Activated naive CD8-positive, alpha-beta T cell treated with anti-CD3 and anti-CD28 coated beads, Interleukin-2, amount 10 ng/mL, durations not matched to agents 7 days and 5 days (primary cell): ENCODE measurements around the gene GABPB2. TPM values are rescaled to one million over a fixed set of nuclear protein-coding genes. Genes with fewer than 3 reads are reported as not detected.

Experiments used
- ATAC-seq: fragments of 150-1000 bp; cut with Tn5 transposase; one replicate; pipeline ENCODE4 v1.10.0; 2021; ENCODE audit warnings: low read depth, moderate library complexity
- POLR2A ChIA-PET: fragments of 350-600 bp; sonication (Branson Sonifier 250); formaldehyde crosslinking; loops from one replicate; lab custom pipeline; 2021; ENCODE audit warnings: antibody characterized with exemption; lab: Charles Lee
- DNase-seq: peaks from one replicate; pipeline ENCODE4 v3.0.0; 2021
- H3K27ac Mint-ChIP-seq: one replicate; pipeline ENCODE4 v1.8.0; 2022; ENCODE audit warnings: mild to moderate bottlenecking, mixed read lengths
- H3K27me3 Mint-ChIP-seq: one replicate; pipeline ENCODE4 v1.8.0; 2022; ENCODE audit warnings: mild to moderate bottlenecking, moderate library complexity, mixed read lengths
- H3K36me3 Mint-ChIP-seq: one replicate; pipeline ENCODE4 v1.8.0; 2021; ENCODE audit warnings: mild to moderate bottlenecking, mixed read lengths
- H3K4me1 Mint-ChIP-seq: one replicate; pipeline ENCODE4 v1.8.0; 2021; ENCODE audit warnings: mixed read lengths
- H3K4me3 Mint-ChIP-seq: one replicate; pipeline ENCODE4 v1.8.0; 2022; ENCODE audit warnings: mild to moderate bottlenecking, moderate library complexity, mixed read lengths
- H3K9me3 Mint-ChIP-seq: one replicate; pipeline ENCODE4 v1.8.0; 2021; ENCODE audit warnings: mixed read lengths
- total RNA-seq, 2 experiments: library from RNA; stranded (reverse); gene quantifications; one replicate each; pipeline ENCODE4 v1.2.3, GENCODE V29; 2021

GABPB2 gene
- total RNA-seq, 2 experiments from 2014 or later = 32.9 to 34.0 TPM

DNA sequence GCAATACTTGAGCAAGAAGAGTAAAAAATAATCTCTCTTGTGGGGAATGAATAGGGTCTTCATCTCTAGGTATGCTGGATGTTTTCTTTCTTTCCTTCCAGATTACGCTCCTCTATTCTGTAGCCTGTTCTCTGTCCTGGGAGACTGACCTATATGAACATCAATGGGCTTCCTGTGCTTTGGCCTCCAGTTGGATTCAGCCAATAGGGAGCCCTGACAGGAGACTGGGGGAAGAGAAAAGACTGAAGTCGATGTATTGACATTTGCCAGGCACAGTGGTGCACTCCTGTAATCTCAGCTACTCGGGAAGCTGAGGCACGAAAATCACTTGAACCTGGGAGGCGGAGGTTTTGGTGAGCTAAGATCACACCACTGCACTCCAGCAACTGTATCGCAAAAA lies 58.2 kb downstream of the GABPB2 start:
- peaks cover 4% of the 10 kb centered on the region for H3K36me3 Mint-ChIP-seq
- peaks cover 5% of the 10 kb centered on the region for H3K4me1 Mint-ChIP-seq
- POLR2A ChIA-PET = no interaction called here
- no peaks in the 10 kb centered on the region for H3K9me3 Mint-ChIP-seq
- H3K27me3 Mint-ChIP-seq = no peaks in the 10 kb centered on the region
- DNase-seq (no peak), ATAC-seq (no peak)
- no peak overlapping the region for H3K27ac Mint-ChIP-seq
- no peak overlapping the region for H3K4me3 Mint-ChIP-seq

DNA sequence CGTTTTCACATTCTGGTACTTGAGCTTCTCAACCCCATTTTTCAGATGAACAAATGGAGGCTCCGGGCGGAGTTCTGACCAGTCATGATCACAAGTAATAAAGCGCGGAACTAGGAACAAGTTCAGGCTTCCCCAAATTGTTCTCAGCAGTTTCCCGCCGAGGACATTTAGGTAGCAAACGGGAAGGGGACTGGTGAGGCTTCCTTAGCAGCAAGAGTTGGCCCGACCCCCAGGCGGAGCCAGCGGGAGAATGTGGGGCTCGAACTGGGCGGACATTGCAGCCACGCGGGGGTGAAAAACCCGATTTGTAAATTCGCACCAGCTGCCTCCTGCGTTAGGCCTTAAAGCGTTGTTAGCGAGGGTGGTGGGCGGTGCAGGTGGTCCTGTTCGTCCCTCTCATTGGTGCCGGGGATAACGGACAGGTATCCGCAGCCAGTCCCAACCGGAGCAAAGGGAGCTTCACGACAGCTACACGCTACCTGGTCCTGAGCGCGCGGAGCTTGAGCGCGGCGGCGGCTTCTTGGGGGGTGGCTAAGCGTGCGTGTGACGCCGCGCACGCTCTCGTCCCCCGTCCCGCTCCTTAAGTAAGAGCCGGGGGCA lies 60.5 kb downstream of the GABPB2 start:
- peaks cover 5% of the 10 kb centered on the region for H3K4me1 Mint-ChIP-seq
- POLR2A ChIA-PET = interaction anchor here (0.7 to 1.6 kb wide), 8 partner anchors 15 to 124 kb away, joined by 3 to 11 read pairs (median 4); partner anchors contain the start of genes LYSMD1, PSMD4, SCNM1 and SEMA6C
- ATAC-seq (peak; percentile 100), DNase-seq (peak; percentile 74)
- H3K4me3 Mint-ChIP-seq = peak overlapping the region; percentile 72
- H3K36me3 Mint-ChIP-seq = peaks cover 2% of the 10 kb centered on the region
- peak overlapping the region; percentile 60 for H3K27ac Mint-ChIP-seq
- H3K27me3 Mint-ChIP-seq = no peaks in the 10 kb centered on the region
- H3K9me3 Mint-ChIP-seq = no peaks in the 10 kb centered on the region

DNA sequence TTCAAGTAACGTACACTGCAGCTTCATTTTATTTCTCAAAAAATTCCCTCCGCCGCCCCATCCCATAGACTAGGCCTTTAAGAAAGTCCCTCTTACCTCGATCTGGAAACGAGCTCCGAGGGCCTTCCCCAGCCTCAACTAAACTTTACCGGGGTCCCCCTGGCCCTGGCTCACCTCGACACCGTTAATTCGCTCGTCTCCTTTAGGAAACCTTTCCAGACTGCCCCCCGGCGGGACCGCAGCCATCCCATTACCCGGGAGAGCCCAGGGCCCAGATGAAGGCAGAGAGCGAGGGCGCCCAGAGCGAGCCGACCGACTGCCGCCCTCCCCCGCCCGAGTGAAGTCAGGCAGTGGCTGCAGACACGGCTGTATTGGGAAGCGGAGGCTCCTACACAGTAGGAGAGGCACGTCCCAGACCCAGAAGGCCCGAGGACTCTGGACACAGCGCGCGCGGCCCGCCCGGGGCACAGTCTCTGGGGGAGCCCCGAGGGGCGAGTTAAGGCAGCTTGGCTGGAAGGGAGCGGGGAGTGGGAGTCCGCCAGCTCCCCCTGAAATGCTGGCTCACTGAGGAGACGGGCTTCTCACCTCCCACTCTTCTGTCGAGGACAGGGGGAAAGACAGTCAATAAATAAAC lies 61.3 kb downstream of the GABPB2 start:
- Mint-ChIP-seq H3K9me3 (no peaks in the 10 kb centered on the region), H3K27ac (peak overlapping the region; percentile 60), H3K27me3 (no peaks in the 10 kb centered on the region), H3K4me1 (peaks cover 8% of the 10 kb centered on the region), H3K4me3 (peak overlapping the region; percentile 72), H3K36me3 (peaks cover 2% of the 10 kb centered on the region)
- no peak for ATAC-seq
- no peak for DNase-seq
- POLR2A ChIA-PET = interaction anchor here (0.6 to 1.6 kb wide), 9 partner anchors 14 to 123 kb away, joined by 3 to 11 read pairs (median 4); partner anchors contain the start of genes LYSMD1, PSMD4, SCNM1 and SEMA6C

DNA sequence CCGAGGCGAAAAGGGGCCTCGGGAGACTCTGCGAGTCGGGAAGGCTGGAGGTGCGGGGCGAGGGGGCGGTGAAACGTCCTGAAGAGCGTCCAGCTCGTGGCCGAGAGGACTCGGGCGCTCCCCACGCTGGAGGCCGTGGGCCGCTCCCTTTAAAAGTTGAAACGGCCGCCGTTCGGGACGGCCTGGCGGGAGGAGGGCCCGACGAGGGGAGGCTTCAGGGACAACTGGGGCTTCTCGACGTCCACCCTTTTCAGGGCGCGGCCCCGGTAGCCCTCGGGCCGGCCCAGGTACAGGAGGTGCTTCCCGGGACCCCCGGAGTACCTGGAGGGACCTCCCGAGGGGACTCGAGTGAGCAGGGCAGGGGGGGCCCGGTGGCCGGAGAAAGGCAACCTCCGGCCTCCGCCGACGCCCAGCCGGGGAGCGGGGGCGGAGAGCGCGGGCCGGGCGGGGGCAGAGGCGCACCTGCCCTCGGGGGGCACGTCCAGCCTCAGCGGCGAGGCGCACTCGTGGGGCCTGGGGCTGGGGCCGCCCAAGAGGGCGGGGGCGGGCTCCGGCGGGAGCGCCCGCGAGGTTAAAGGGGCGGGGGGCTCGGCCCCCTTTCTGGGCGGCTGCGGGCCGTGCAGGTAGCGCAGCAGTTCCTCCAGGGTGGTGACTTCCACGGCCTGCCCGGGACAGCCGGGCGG lies 61.9 kb downstream of the GABPB2 start:
- Mint-ChIP-seq H3K27ac (no peak overlapping the region), H3K4me1 (peaks cover 8% of the 10 kb centered on the region), H3K36me3 (no peaks in the 10 kb centered on the region), H3K27me3 (no peaks in the 10 kb centered on the region), H3K9me3 (no peaks in the 10 kb centered on the region), H3K4me3 (peak overlapping the region; percentile 72)
- POLR2A ChIA-PET = no interaction called here
- ATAC-seq (no peak), DNase-seq (no peak)

DNA sequence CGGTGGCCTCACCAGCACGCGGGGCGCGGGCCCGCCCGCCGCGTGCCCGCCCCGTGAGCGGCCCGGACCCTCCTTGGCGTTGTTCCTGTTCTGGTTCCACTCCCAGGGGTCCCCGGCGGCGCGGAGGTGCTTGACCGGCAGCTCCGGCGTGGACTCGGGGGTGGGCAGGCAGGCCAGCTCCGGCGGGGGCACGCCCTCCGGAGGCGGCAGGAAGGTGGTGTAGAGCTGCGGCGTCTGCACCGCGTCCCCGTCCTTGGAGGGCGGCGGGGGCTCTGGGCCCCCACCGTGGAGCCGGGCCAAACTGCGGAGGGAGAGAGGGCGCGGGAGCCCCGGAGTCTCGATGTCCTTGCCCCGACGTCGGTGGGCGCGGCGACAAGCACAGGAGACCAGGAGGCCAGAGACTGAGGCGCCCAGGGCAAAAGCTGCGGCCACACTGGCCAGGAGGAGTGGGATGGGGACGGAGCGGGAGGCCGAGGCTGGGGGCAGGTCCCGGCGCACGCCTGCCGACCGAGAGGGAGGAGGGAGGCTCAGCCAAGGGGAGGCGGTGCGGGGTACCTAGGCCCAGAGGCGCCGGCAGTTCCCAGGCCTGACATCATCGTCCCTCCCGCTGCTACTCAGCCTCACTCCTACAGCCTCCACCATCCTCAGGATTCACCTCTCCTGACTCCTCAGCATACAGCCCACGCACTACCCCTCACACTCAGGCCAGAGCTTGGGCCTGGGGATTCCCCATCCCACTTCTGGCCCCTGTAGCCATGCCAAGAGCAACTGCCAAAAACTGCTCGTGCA lies 62.7 kb downstream of the GABPB2 start:
- ATAC-seq (no peak), DNase-seq (no peak)
- Mint-ChIP-seq H3K9me3 (no peaks in the 10 kb centered on the region), H3K27ac (no peak overlapping the region), H3K36me3 (no peaks in the 10 kb centered on the region), H3K4me1 (peaks cover 8% of the 10 kb centered on the region), H3K27me3 (no peaks in the 10 kb centered on the region), H3K4me3 (no peak overlapping the region)
- POLR2A ChIA-PET = no interaction called here

DNA sequence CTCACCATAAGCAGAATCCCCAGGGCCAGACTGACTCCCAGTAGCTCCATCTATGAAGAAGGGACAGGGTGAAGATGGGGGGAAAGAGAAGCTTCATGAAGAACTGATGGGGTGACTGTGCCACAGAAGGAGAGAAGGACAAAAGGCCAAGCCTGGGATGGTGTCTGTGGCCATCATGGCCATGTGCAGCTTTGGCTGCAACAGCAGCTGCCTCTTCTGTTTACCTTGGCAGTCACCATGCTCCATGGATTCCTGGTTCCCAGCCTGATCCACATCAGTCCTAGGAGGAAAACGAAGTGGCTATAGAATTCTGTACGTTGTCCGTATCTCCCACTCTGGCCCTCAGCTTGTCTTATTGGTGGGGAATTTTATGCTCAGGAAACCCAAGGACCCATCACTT lies 63.8 kb downstream of the GABPB2 start:
- DNase-seq = no peak
- no peak overlapping the region for H3K4me3 Mint-ChIP-seq
- H3K4me1 Mint-ChIP-seq = peaks cover 8% of the 10 kb centered on the region
- POLR2A ChIA-PET = no interaction called here
- no peak for ATAC-seq
- H3K27me3 Mint-ChIP-seq = no peaks in the 10 kb centered on the region
- H3K9me3 Mint-ChIP-seq = no peaks in the 10 kb centered on the region
- no peaks in the 10 kb centered on the region for H3K36me3 Mint-ChIP-seq
- H3K27ac Mint-ChIP-seq = no peak overlapping the region

DNA sequence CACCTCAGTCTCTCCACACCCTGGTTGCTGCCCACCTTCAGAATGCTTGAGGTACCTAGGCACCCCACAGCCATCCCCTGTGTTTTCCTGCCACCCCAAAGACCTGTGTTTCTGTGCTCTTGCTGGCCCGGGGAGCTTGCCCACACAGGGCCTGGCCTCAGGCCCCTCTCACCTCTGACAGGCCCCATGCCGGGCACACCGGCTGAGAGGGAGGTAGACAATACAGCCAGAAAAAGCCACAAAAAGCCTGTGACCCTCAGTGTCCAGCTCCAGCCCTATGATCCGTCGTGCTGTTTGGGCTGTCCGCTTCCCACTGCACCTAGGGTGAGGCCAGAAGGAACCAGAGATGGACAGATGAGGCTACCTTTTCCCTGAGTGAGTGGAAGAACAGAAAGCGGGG lies 64.4 kb downstream of the GABPB2 start:
- peaks cover 8% of the 10 kb centered on the region for H3K4me1 Mint-ChIP-seq
- POLR2A ChIA-PET = interaction anchor here (1.0 kb wide), 1 partner anchor 76 kb away, joined by 3 read pairs; the partner anchor contains the start of gene CDC42SE1
- no peaks in the 10 kb centered on the region for H3K9me3 Mint-ChIP-seq
- no peak overlapping the region for H3K4me3 Mint-ChIP-seq
- H3K36me3 Mint-ChIP-seq = no peaks in the 10 kb centered on the region
- ATAC-seq (no peak), DNase-seq (no peak)
- no peaks in the 10 kb centered on the region for H3K27me3 Mint-ChIP-seq
- H3K27ac Mint-ChIP-seq = no peak overlapping the region

DNA sequence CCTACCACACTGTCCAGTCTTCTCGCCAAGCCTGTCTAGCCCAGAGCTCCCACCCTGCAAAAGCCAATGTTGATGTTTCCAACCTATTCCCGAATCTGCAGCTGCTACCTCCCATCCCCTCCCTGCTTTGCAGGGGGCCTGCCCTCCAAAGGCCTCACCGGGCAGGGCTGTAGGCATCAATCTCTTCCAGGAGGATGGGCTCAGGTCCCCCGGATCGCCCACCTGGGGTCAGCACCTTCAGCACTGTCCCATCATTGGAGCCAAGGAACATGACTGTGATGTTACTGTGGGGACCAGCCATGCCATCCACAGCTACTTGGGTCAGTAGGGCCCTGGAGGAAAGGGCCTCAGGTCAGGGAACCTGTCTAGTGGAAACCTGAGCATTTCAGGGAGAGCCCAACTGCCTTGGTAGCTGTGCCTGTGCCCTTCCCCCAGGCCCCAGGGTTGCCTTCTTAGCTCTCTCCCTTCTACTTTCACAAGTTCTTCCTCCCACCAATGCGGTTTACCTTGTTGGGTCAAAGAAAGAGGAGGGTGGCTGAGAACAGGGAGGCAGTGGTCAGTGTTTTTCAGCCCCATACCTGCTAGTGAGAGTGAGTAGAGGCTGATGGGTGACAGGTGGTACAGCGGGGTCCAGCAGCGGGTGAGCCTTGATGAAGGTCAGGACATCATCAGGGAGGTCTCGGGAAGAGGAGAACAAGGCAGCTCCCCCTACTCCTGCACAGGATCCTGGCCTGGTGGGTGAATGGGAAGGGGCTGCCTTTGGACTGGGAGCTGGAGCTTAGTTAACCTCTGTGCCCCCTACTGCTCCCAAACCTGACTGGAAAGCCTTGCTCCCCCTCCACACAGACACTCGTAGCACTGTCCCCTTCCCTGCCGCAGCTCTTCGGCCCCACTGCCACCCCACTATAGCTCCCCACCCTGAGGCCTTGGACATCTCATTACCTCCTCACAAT lies 65.1 kb downstream of the GABPB2 start:
- POLR2A ChIA-PET = interaction anchor here (1.0 kb wide), 1 partner anchor 76 kb away, joined by 3 read pairs; the partner anchor contains the start of gene CDC42SE1
- peak overlapping the region; percentile 35 for H3K27ac Mint-ChIP-seq
- no peak for ATAC-seq
- H3K4me1 Mint-ChIP-seq = peaks cover 8% of the 10 kb centered on the region
- no peak for DNase-seq
- H3K9me3 Mint-ChIP-seq = no peaks in the 10 kb centered on the region
- no peak overlapping the region for H3K4me3 Mint-ChIP-seq
- no peaks in the 10 kb centered on the region for H3K36me3 Mint-ChIP-seq
- H3K27me3 Mint-ChIP-seq = no peaks in the 10 kb centered on the region

DNA sequence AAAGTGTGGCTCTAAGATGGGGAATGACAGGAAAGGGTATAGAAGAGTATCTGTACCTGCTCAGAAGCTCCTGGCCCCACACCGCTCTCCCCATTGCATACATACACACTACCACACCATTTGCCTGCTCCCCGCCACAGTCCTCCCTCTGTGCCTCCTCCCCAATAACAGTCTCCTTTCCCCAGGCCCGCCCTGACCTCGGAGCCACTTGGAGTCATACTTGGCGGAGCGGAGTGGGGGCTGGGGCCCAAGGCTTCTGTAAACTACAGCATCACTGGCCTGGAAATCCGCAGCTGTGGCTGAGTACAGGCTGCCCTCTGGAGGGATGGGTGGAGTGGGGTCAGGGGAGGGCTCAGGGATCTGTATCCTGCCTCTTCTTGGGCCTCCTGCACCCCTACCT lies 67.2 kb downstream of the GABPB2 start:
- H3K27ac Mint-ChIP-seq = no peak overlapping the region
- H3K4me3 Mint-ChIP-seq = no peak overlapping the region
- no peaks in the 10 kb centered on the region for H3K9me3 Mint-ChIP-seq
- no peaks in the 10 kb centered on the region for H3K27me3 Mint-ChIP-seq
- peaks cover 3% of the 10 kb centered on the region for H3K4me1 Mint-ChIP-seq
- ATAC-seq (no peak), DNase-seq (no peak)
- H3K36me3 Mint-ChIP-seq = no peaks in the 10 kb centered on the region
- POLR2A ChIA-PET = no interaction called here

DNA sequence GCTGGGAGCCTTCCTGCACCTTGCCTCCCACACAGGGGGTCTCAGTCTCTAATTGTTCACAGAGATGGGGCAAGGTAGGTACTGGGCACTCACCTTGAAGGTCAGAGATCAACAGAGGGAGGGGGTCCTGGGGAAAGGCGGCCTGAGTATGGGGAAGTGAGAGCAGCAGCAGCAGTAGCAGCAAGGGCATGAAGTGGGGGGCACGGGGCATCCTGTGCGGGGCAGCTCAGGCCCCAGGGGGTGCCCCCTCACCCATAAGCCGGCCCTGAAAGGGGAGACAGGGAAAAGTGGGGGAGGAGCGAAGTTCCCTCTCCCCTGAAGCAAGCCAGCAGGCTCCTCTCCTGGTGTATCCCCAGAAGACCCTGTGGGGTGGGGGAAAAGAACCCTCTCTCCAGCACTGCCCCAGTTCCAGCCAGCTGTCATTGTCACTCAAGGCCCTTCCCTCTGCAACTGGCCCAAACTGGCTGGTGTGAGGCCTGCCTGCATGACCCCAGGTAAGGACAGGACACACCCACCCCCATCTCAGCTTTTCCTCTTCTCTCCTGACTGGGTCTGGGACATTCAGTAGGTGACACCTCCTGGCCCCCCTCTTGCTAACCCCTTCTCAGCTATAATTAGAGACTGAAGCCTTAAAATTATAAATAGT lies 72.0 kb downstream of the GABPB2 start:
- Mint-ChIP-seq H3K4me1 (peaks cover 8% of the 10 kb centered on the region), H3K27ac (no peak overlapping the region), H3K9me3 (no peaks in the 10 kb centered on the region), H3K36me3 (no peaks in the 10 kb centered on the region), H3K27me3 (peaks cover 18% of the 10 kb centered on the region), H3K4me3 (no peak overlapping the region)
- POLR2A ChIA-PET = interaction anchor here (1.3 kb wide), 1 partner anchor 14 kb away, joined by 5 read pairs; the partner anchor contains the start of gene TNFAIP8L2
- ATAC-seq (no peak), DNase-seq (no peak)

DNA sequence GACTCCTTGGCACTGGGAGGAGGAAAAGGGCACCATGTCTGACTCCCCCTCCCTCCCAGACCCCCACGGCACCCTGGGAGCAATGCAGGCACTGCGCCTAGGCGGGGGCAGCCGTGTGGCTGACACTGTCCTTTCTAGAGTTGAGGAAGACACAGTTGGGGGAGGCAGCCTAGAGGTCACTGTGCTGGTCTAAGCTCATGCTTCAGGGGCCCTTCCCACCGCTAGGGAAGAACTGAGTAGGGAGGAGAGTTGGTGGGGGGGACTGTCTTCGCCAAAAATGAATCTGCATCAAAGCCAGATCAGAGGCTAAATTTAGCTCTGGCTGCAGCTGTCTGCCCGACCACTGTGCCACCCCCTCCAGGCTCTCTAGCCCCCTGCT lies 72.5 kb downstream of the GABPB2 start:
- H3K4me3 Mint-ChIP-seq = no peak overlapping the region

DNA sequence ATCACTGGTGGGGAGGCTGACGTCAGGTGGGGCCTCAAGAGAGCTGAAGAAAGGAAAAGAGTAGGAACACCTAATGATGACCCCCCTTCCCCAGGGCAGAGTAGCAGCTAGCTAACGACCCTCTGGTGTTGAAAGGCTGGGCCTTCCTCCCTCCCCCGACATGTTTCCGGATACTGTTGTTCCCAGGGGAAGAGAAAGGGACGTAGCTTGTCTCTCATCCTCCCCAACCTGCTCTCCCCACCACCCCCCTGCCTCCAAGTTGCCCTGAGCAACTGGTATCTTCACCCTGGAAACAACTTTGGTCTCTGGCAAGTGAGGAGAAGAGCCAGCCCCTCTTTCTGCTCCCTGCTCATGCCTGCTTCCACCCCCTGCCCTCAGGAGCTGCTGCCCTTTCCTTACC lies 73.4 kb downstream of the GABPB2 start:
- H3K9me3 Mint-ChIP-seq = no peaks in the 10 kb centered on the region
- H3K27ac Mint-ChIP-seq = no peak overlapping the region
- POLR2A ChIA-PET = no interaction called here
- no peak overlapping the region for H3K4me3 Mint-ChIP-seq
- no peaks in the 10 kb centered on the region for H3K36me3 Mint-ChIP-seq
- no peak for DNase-seq
- peaks cover 20% of the 10 kb centered on the region for H3K27me3 Mint-ChIP-seq
- no peak for ATAC-seq
- peaks cover 11% of the 10 kb centered on the region for H3K4me1 Mint-ChIP-seq

More for the DNA sequence above, 72.5 kb downstream of the GABPB2 start:
- no peaks in the 10 kb centered on the region for H3K9me3 Mint-ChIP-seq
- H3K36me3 Mint-ChIP-seq = no peaks in the 10 kb centered on the region
- no peak overlapping the region for H3K27ac Mint-ChIP-seq
- ATAC-seq = no peak
- POLR2A ChIA-PET = interaction anchor here (0.7 to 1.3 kb wide), 2 partner anchors 14 to 69 kb away, joined by 4 to 5 read pairs; partner anchors contain the start of gene TNFAIP8L2
- H3K4me1 Mint-ChIP-seq = peaks cover 11% of the 10 kb centered on the region
- H3K27me3 Mint-ChIP-seq = peaks cover 20% of the 10 kb centered on the region
- DNase-seq = no peak
